Activated CD4-positive, alpha-beta T cell treated with anti-CD3 and anti-CD28 coated beads for 1 hour (primary cell): ENCODE measurements around the gene LHX4.

Experiments
- DNase-seq: peaks from one replicate; pipeline ENCODE4 v3.0.0-alpha.2; 2020

The LHX4 gene

DNA sequence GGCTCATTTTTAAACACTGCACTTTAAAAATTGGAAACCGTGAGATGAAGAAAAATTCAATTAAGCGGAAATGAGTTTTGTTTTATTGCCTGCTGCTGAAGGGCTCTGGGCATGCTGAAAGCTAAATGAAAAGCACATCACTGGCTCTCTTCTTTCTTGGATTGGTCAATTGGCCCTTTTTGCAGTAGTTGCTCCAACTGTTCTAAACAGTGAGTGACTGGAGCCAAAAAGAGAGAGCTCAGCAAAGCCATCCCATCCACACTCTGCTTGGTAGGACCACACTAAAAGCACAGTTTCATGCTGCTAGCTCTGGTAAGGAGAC, 48.1 kb downstream of the LHX4 start:
- DNase-seq, result no peak

GRCh38 chr1:180278596-180279395, 48.7 kb downstream of the LHX4 start:
- no peak for DNase-seq

GRCh38 chr1:180279651-180280050, 49.6 kb downstream of the LHX4 start:
- no peak for DNase-seq

GRCh38 chr1:180280617-180281016, 50.6 kb downstream of the LHX4 start:
- no peak for DNase-seq

- no peak for DNase-seq
Observed at GRCh38 chr1:180281490-180281889, 51.4 kb downstream of the LHX4 start.

- no peak for DNase-seq
Observed at GRCh38 chr1:180282401-180283044, 52.5 kb downstream of the LHX4 start.

DNA sequence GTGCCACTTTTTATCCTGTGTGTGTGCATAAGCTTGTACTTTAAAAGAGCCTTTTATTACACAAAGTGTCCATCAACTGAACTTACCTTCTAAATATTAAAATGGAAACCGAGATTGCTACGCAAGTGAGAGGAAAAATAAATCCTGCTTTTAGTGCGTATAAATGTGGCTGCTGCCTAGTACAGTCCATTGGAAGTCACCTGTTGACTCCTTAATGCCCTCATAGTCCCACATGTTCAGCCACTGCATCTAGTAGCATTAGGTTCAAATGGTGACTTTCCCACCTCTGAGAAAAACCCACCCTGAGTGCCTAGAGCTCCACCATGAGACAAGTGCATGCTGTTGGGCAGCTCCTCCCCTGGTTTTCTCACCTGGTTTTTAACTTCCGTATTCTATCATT, 53.0 kb downstream of the LHX4 start:
- no peak for DNase-seq

- no peak for DNase-seq
Observed at GRCh38 chr1:180286417-180286816, 56.4 kb downstream of the LHX4 start.

GRCh38 chr1:180287988-180288705, 58.1 kb downstream of the LHX4 start:
- DNase-seq, result no peak

GRCh38 chr1:180288940-180289339, 58.9 kb downstream of the LHX4 start:
- DNase-seq, result no peak

DNA sequence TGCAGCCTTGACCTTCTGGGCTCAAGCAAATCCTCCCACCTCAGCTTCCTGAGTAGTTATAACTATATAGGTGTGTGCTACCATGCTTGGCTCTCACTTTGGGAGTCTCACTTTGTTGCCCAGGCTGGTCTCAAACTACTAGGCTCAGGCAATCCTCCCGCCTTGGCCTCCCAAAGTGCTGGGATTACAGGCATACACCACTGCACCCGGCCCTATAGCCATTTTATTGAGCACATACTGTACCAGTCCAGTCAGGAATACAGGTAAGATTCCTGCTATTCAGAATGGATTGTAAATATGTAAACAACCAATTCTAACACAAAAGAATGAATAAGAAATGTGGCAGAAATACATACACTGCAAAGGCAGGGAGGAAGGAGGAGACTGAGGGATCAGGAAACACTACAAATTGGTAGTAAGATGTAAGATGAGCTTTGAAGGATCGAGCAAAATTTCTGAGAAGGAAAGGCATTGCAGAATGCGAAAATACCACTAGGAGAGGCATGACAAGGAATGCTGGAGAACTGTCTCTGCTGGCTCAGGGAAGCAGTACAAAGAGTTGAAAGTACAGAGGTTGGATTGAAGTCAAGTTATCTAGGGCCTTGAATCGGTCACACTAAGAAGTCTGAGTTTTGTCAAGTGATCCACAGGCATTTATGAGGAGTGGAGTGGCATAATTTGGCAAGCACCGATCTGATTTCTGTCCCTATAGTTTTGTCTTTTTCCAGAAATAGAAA, 60.4 kb downstream of the LHX4 start:
- DNase-seq, result no peak

GRCh38 chr1:180291004-180291403, 60.9 kb downstream of the LHX4 start:
- no peak for DNase-seq

GRCh38 chr1:180294711-180295110, 64.6 kb downstream of the LHX4 start:
- no peak for DNase-seq

DNA sequence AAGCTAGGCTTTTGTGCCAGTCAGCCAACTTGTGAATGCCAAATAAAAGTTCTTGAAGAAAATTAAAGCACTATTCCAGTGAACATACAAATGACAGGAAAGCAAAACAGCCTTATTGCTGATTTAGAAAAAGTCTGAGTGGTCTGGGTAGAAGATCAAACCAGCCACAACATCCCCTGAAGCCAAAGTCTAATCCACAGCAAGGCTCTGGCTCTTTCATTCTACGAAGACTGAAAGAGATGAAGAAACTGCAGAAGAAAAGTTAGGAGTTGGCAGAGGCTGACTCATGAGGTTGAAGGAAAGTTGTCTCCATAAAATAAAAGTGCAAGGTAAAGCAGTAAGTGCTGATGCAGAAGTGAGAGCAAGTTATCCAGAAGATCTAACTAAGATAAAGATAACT, 65.9 kb downstream of the LHX4 start:
- DNase-seq, result no peak

- no peak for DNase-seq
Observed at GRCh38 chr1:180299479-180300221, 69.6 kb downstream of the LHX4 start.

- no peak for DNase-seq
Observed at GRCh38 chr1:180301135-180301742, 71.2 kb downstream of the LHX4 start.

GRCh38 chr1:180309338-180309737, 79.3 kb downstream of the LHX4 start:
- no peak for DNase-seq

DNA sequence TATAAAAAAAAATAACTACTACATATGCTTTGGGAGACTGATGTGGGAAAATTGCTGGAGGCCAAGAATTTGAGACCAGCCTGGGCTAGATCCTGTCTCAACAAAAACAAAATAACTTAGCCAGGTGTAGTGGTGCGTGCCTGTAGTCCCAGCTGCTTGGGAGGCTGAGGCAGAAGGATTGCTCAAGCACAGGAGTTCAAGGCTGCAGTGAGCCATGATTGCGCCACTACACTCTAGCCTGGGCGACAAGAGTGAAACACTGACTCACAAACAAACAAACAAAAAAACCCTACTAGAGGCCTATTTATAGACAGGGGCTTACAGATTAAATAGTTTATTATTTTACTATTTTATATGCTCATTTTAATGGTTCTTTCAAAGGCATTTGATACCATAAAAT, 80.0 kb downstream of the LHX4 start:
- no peak for DNase-seq

- no peak for DNase-seq
Observed at GRCh38 chr1:180311011-180311730, 81.1 kb downstream of the LHX4 start.

DNA sequence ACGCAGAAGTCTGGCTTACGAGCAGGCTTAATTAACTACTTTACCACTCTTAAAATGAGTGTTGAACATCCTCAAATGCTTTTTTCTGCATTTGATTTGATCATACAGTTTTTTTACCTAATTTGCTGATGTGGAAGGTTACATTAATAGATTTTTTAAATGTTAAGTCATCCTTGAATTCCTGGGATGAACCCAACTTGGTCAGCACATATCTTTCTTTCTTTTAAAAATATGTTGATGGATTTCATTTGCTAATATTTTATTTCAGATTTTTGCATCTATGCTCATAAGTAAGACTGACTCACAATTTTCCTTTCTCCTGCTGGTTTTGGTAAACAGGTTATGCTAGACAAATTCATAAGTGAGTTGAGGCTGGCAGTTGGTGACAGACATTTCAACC, 82.9 kb downstream of the LHX4 start:
- no peak for DNase-seq

- DNase-seq, result no peak
Observed at GRCh38 chr1:180327089-180327488, 97.0 kb downstream of the LHX4 start.
